HEK293T (cell line): ENCODE results near the gene UFC1.

ENCODE experiments used
- CTCF ChIA-PET: fragments of 350-600 bp; formaldehyde crosslinking; extraction: SDS; loops from one replicate; lab custom pipeline; 2021; ENCODE audit warnings: antibody characterized with exemption, inconsistent platforms; lab: Yijun Ruan, JAX
- POLR2A ChIA-PET: fragments of 350-600 bp; formaldehyde crosslinking; extraction: SDS; loops from one replicate; lab custom pipeline; 2020; ENCODE audit warnings: antibody characterized with exemption, inconsistent platforms; lab: Yijun Ruan, JAX
- DNase-seq: peaks from one replicate; pipeline ENCODE4 v3.0.0; 2012; ENCODE audit warnings: mixed read lengths; ENCODE audit errors: extremely low spot score
- ARNT ChIP-seq: fragments of 450-650 bp; IDR thresholded peaks from 2 replicates; pipeline ENCODE4 v1.6.1; 2017; ENCODE audit warnings: mild to moderate bottlenecking
- BHLHE40 ChIP-seq: fragments of 450-650 bp; IDR thresholded peaks from 2 replicates; pipeline ENCODE4 v1.6.1; 2016; ENCODE audit warnings: mild to moderate bottlenecking, moderate library complexity, borderline replicate concordance
- CTBP1 ChIP-seq: fragments of 450-650 bp; IDR thresholded peaks from 2 replicates; pipeline ENCODE4 v1.6.1; 2016; ENCODE audit warnings: borderline replicate concordance
- ELF4 ChIP-seq: fragments of 450-650 bp; IDR thresholded peaks from 2 replicates; pipeline ENCODE4 v1.6.1; 2017; ENCODE audit warnings: antibody characterized with exemption
- FOXA1 ChIP-seq: fragments of 450-650 bp; IDR thresholded peaks from 2 replicates; pipeline ENCODE4 v1.6.1; 2016; ENCODE audit warnings: mild to moderate bottlenecking
- FOXK2 ChIP-seq: fragments of 450-650 bp; IDR thresholded peaks from 2 replicates; pipeline ENCODE4 v1.6.1; 2016; ENCODE audit warnings: mild to moderate bottlenecking
- FOXM1 ChIP-seq: fragments of 450-650 bp; IDR thresholded peaks from 2 replicates; pipeline ENCODE4 v1.6.1; 2017; ENCODE audit warnings: mild to moderate bottlenecking, borderline replicate concordance
- HDGF ChIP-seq: fragments of 450-650 bp; IDR thresholded peaks from 2 replicates; pipeline ENCODE4 v1.6.1; 2017; ENCODE audit warnings: antibody characterized with exemption, borderline replicate concordance
- L3MBTL2 ChIP-seq: fragments of 450-650 bp; conservative IDR thresholded peaks from 2 replicates; pipeline ENCODE4 v1.6.1; 2016; ENCODE audit warnings: mild to moderate bottlenecking
- LEF1 ChIP-seq: fragments of 450-650 bp; IDR thresholded peaks from 2 replicates; pipeline ENCODE4 v1.6.1; 2017; ENCODE audit warnings: mild to moderate bottlenecking, borderline replicate concordance
- NFRKB ChIP-seq: fragments of 450-650 bp; IDR thresholded peaks from 2 replicates; pipeline ENCODE4 v1.6.1; 2016; ENCODE audit warnings: mild to moderate bottlenecking, moderate library complexity
- PKNOX1 ChIP-seq: fragments of 450-650 bp; IDR thresholded peaks from 2 replicates; pipeline ENCODE4 v1.6.1; 2016
- SP1 ChIP-seq: fragments of 450-650 bp; IDR thresholded peaks from 2 replicates; pipeline ENCODE4 v1.6.1; 2017
- SUZ12 ChIP-seq: fragments of 450-650 bp; IDR thresholded peaks from 2 replicates; pipeline ENCODE4 v1.6.1; 2016; ENCODE audit warnings: mild to moderate bottlenecking
- TARDBP ChIP-seq: fragments of 450-650 bp; IDR thresholded peaks from 2 replicates; pipeline ENCODE4 v1.6.1; 2016
- ZNF384 ChIP-seq: fragments of 450-650 bp; IDR thresholded peaks from 2 replicates; pipeline ENCODE4 v1.6.1; 2016

UFC1 gene

DNA sequence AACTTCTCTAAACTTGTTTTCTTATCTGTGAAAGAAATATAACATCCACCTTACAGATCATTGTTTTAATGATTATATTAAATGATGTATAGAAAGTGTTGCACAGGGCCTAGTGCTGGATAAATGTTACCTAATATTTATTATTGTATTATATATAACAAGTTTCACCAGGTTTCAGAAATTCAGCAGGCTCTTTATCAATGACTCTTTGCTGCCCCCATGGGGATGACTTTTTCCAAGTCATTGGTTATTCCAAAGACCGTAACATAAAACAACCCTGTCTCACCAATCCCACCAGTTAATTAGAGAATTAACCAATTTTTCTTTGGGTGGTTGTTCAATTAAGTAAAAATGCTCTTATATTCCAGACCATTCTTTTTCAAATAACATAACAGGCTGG is 14.0 kb upstream of the UFC1 start:
- ChIA-PET CTCF (no interaction called here), POLR2A (interaction anchor here (2.4 kb wide), 1 partner anchor 94 kb away, joined by 8 read pairs; the partner anchor contains the start of gene USF1)
- TF ChIP-seq TARDBP (no peak), ARNT (no peak), BHLHE40 (no peak), FOXM1 (no peak), CTBP1 (no peak), L3MBTL2 (no peak), FOXK2 (no peak), LEF1 (no peak), SUZ12 (no peak), PKNOX1 (no peak), FOXA1 (no peak), ZNF384 (no peak), SP1 (no peak), HDGF (no peak)
- DNase-seq: peak; percentile 55

DNA sequence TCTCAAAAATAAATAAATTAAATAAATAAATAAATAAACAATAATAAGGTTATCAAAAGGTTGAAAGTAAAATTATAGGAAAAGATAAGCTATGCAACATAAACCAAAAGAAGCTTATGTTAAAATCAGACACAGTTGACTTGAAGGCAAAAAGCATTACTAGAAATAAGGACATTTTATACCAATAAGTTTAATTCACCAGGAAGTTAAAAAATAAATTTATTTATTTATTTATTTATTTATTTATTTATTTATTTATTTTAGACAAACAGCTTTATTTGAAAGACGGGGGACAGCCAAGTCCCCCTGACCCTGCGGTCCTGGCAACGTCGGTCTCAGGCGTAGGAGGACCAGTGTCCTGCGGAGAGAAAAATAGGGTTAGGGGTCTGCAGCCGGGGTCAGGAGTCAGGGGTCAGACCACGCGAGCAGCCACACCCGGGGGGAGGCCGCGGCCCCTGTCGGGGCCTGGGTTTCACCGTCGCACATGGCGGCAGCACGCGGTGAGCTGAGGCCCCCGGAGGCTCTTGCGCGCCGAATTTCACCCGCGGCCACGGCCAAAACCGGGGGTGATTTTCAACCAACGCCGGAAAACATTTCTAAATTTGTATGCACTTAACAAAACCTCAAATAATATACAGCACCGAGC is 12.9 kb upstream of the UFC1 start:
- ChIA-PET POLR2A (interaction anchor here (1.1 to 1.3 kb wide), 2 partner anchors 13 to 17 kb away, joined by 3 to 4 read pairs; partner anchors contain the start of gene UFC1), CTCF (interaction anchor here (1.3 kb wide), 1 partner anchor 11 kb away, joined by 6 read pairs; no protein-coding TSS in a partner anchor)
- no peak for DNase-seq
- no peak for TF ChIP-seq PKNOX1
- TF ChIP-seq HDGF: no peak
- TF ChIP-seq SUZ12: no peak
- no peak for TF ChIP-seq CTBP1
- TF ChIP-seq FOXM1: no peak
- TF ChIP-seq BHLHE40: no peak
- no peak for TF ChIP-seq TARDBP
- no peak for TF ChIP-seq SP1
- no peak for TF ChIP-seq L3MBTL2
- no peak for TF ChIP-seq NFRKB
- no peak for TF ChIP-seq ZNF384
- no peak for TF ChIP-seq LEF1
- TF ChIP-seq FOXA1: no peak
- TF ChIP-seq ELF4: no peak
- no peak for TF ChIP-seq FOXK2
- TF ChIP-seq ARNT: no peak

- no peak for DNase-seq
- CTCF ChIA-PET: interaction anchor here (0.6 kb wide), 1 partner anchor 56 kb away, joined by 3 read pairs; the partner anchor contains the start of gene NDUFS2
Observed at GRCh38 chr1:161145832-161146231, 7.9 kb upstream of the UFC1 start.

GRCh38 chr1:161153176-161153575 is 602 bp upstream of the UFC1 start:
- no peak for TF ChIP-seq LEF1
- no peak for TF ChIP-seq NFRKB
- TF ChIP-seq FOXA1: no peak
- POLR2A ChIA-PET: interaction anchor here (0.8 to 2.3 kb wide), 14 partner anchors 9 to 891 kb away, joined by 3 to 19 read pairs (median 4); partner anchors contain the start of genes B4GALT3, DCAF8, DEDD and NIT1

More at GRCh38 chr1:161145832-161146231, 7.9 kb upstream of the UFC1 start:
- POLR2A ChIA-PET: interaction anchor here (0.6 kb wide), 1 partner anchor 12 kb away, joined by 3 read pairs; no protein-coding TSS in a partner anchor
- no peak for TF ChIP-seq FOXA1

DNA sequence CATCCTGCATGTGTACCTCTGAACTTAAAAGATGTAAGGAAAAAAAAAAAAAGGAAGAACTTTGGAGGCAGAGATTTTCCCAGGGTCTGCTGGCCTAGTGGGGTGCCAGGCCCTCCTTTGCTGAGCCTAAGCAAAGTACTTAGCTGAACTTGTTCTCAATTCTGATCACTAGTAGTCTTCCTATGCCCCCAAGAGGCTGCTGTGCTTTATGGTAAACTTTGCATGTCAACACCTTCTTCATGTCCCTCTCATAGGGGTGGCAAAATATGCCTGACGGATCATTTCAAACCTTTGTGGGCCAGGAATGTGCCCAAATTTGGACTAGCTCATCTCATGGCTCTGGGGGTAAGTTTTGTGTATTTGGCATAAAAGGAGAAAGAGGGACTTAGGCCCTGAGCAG is 4.1 kb downstream of the UFC1 start:
- POLR2A ChIA-PET: interaction anchor here (1.1 to 1.9 kb wide), 4 partner anchors 8 to 45 kb away, joined by 3 to 10 read pairs (median 6); partner anchors contain the start of genes NDUFS2 and PPOX
- DNase-seq: no peak
- TF ChIP-seq ZNF384 (no peak), LEF1 (no peak), FOXA1 (no peak), SUZ12 (no peak), ARNT (no peak), TARDBP (no peak), NFRKB (no peak), FOXK2 (no peak), BHLHE40 (no peak), L3MBTL2 (no peak), PKNOX1 (no peak), CTBP1 (no peak)
- CTCF ChIA-PET: interaction anchor here (1.1 kb wide), 1 partner anchor 8 kb away, joined by 4 read pairs; the partner anchor contains the start of gene PPOX

More at GRCh38 chr1:161153176-161153575, 602 bp upstream of the UFC1 start:
- CTCF ChIA-PET: interaction anchor here (0.9 kb wide), 1 partner anchor 13 kb away, joined by 5 read pairs; the partner anchor contains the start of gene PPOX
- no peak for DNase-seq
